Lower leg skin (tissue), 3 donors: ENCODE results near the gene SPRTN.

ENCODE experiments used
- POLR2A ChIP-seq, 2 donors: fragments of 450-650 bp; IDR thresholded peaks; one replicate each; pipeline ENCODE4 v1.6.1; 2016 to 2017; ENCODE audit warnings: antibody characterized with exemption in 2 of 2, mild to moderate bottlenecking in 1 of 2, moderate library complexity in 1 of 2
- TF ChIP-seq, protein P1 (sequence below), 3 donors: fragments of 450-650 bp; IDR thresholded peaks; one replicate each; pipeline ENCODE4 v1.5.1; 2016; ENCODE audit warnings: antibody characterized with exemption in 3 of 3, mild to moderate bottlenecking in 3 of 3, moderate library complexity in 2 of 3

DNA sequence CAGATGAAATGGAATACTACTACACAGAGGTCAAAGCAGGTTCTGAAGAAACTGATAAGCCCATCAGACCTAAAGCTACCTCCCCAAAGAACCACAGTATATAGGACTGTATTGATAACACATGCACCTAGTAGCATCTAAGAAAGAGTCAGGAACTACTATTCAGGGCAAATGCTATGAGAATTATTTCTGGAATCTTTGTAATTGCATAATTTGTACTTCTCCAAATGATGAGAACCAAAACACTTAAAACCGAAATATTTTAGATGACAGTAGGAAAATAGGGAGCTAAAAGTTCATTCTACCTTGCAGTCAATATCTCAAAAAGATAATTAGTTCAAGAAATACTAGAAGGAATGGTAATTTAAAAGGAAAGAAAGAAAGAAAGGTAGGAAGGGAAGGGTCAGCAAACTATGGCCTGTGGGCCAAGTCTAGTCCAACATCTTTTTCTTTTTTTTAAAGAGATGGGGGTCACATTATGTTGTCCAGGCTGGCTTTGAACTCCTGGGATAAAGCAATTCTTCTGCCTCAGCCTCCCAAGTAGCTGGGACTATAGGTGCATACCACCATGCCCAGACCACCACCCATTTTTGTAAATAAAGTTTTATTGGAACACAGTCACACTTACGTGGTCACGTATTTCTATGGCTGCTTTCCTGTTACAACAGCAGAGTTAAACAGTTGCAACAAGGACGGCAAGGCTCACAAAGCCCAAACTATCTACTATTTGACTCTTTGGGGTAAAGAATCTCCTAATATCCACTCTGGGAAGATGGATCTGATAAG, 60.0 kb downstream of the SPRTN start:
- TF ChIP-seq, protein P1, sequence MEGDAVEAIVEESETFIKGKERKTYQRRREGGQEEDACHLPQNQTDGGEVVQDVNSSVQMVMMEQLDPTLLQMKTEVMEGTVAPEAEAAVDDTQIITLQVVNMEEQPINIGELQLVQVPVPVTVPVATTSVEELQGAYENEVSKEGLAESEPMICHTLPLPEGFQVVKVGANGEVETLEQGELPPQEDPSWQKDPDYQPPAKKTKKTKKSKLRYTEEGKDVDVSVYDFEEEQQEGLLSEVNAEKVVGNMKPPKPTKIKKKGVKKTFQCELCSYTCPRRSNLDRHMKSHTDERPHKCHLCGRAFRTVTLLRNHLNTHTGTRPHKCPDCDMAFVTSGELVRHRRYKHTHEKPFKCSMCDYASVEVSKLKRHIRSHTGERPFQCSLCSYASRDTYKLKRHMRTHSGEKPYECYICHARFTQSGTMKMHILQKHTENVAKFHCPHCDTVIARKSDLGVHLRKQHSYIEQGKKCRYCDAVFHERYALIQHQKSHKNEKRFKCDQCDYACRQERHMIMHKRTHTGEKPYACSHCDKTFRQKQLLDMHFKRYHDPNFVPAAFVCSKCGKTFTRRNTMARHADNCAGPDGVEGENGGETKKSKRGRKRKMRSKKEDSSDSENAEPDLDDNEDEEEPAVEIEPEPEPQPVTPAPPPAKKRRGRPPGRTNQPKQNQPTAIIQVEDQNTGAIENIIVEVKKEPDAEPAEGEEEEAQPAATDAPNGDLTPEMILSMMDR (IDR thresholded peaks at IDR 0.05), result no peak
- TF ChIP-seq POLR2A (IDR thresholded peaks at IDR 0.05), result no peak
